ENCODE data around the gene RNPEP. TPM values are rescaled to one million over a fixed set of nuclear protein-coding genes. Genes with fewer than 3 reads are reported as not detected.

The RNPEP gene
- total RNA-seq, 1 experiment from 2014 or later = 99.8 TPM

DNA sequence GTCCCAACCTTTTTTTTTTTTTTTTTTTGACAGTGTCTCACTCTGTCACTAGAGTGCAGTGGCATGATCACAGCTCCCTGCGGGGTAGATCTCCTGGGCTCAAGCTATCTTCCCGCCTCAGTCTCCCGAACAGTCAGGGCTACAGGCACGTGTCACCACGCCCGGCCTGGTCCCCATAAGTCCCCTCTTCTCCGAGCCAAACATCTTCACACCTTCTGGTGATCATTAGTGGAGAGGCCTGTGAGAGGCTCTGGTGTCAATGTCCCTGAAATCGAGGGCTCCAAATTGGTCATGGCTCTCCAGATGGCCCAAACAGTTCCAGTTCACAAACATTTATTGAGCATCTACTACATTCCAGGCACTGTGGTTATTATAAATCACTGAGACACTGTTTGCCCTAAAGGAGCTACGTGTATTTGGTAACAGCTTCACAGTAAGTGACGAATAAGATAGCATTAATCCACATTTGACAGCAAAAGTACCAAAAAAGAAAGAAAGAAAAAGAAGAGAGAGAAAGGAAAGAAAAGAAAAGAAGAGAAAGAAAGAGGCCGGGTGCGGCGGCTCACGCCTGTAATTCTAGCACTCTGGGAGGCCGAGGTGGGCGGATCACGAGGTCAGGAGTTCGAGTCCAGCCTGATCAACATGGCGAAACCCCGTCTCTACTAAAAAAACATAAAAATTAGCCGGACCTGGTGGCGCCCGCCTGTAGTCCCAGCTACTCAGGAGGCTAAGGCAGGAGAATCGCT, 28.0 kb upstream of the RNPEP start:
- Histone ChIP-seq H3K9me3 (ENCODE audit: control insufficient read depth, insufficient read depth, low read depth, low read length) (no peaks in the 10 kb centered on the region), H3K27me3 (ENCODE audit: control insufficient read depth, insufficient read depth, low read length) (no peaks in the 10 kb centered on the region), H3K4me1 (ENCODE audit: control insufficient read depth, insufficient read depth, low read length) (peaks cover 4% of the 10 kb centered on the region), H3K27ac (ENCODE audit: low read length) (peak overlapping the region; percentile 97), H3K36me3 (ENCODE audit: control insufficient read depth, insufficient read depth, low read length) (peaks cover 23% of the 10 kb centered on the region), H3K4me3 (ENCODE audit: low read depth in 2 of 2, low read length in 2 of 2) (peak overlapping the region; percentile 97 to 99)
- POLR2A ChIA-PET = interaction anchor here (0.6 to 1.0 kb wide), 5 partner anchors 9 to 404 kb away, joined by 3 to 14 read pairs (median 3); no protein-coding TSS in a partner anchor
- ATAC-seq (no peak), DNase-seq (ENCODE audit: low read depth, low spot score) (no peak)
- TF ChIP-seq SIN3A (IDR thresholded peaks at IDR 0.05; ENCODE audit: borderline replicate concordance, insufficient read depth, low read depth, low read length) = no peak
- TF ChIP-seq, protein P1, sequence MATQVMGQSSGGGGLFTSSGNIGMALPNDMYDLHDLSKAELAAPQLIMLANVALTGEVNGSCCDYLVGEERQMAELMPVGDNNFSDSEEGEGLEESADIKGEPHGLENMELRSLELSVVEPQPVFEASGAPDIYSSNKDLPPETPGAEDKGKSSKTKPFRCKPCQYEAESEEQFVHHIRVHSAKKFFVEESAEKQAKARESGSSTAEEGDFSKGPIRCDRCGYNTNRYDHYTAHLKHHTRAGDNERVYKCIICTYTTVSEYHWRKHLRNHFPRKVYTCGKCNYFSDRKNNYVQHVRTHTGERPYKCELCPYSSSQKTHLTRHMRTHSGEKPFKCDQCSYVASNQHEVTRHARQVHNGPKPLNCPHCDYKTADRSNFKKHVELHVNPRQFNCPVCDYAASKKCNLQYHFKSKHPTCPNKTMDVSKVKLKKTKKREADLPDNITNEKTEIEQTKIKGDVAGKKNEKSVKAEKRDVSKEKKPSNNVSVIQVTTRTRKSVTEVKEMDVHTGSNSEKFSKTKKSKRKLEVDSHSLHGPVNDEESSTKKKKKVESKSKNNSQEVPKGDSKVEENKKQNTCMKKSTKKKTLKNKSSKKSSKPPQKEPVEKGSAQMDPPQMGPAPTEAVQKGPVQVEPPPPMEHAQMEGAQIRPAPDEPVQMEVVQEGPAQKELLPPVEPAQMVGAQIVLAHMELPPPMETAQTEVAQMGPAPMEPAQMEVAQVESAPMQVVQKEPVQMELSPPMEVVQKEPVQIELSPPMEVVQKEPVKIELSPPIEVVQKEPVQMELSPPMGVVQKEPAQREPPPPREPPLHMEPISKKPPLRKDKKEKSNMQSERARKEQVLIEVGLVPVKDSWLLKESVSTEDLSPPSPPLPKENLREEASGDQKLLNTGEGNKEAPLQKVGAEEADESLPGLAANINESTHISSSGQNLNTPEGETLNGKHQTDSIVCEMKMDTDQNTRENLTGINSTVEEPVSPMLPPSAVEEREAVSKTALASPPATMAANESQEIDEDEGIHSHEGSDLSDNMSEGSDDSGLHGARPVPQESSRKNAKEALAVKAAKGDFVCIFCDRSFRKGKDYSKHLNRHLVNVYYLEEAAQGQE (IDR thresholded peaks at IDR 0.05; ENCODE audit: insufficient read depth in 1 of 2, low read depth in 2 of 2, low read length in 1 of 2) = no peak
- intact Hi-C loops (cut with micrococcal nuclease; ENCODE audit: unreplicated experiment) (no loop called here), in situ Hi-C loops (cut with HindIII; ENCODE audit: low pct_unique_long_range_greater_than_20kb, low sequenced_read_pairs) (no loop called here)
- BruUV-seq (replicated peaks) = TSS peak; percentile 98
- CTCF ChIA-PET = interaction anchor here (0.6 to 0.7 kb wide), 4 partner anchors 18 to 234 kb away, joined by 3 to 12 read pairs (median 6); no protein-coding TSS in a partner anchor

DNA sequence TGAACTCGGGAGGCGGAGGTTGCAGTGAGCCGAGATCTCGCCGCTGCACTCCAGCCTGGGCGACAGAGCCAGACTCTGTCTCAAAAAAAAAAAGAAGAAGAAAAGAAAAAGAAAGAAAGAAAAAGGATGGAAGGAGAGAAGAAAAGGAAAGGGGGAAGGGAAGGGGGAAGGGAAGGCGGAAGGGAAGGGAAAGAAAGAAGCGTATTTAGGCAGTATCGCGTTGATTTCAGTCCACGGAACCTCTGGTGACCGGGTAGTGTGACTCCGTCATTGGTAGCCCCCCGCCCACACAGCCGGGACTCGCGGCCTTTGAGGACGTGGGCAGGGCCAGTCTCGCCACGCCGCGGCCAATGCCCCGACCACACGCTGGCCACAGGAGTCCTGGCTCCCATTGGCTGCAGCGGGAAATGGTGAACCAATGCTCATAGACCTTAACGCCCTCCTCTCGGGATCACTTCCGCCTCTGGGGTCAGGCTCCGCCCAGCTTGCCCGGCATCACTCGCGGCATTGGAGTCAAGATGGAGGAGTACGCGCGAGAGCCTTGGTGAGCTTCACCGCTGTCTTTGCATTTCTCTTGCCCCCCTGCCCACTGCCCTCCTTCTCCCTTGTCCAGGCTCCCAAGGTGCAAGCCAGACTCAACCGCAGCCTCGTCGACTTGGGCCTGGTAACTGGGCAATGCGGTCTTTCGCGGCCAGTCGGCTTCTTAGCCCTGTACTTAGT, 27.3 kb upstream of the RNPEP start, which contains the start of gene TIMM17A:
TSS of gene TIMM17A (plus strand) at position 495 of the 720 bp plus-strand sequence. CDS start at position 519, 24 bp downstream.
- peak; percentile 100 for ATAC-seq
- DNase-seq (ENCODE audit: low read depth, low spot score) = peak; percentile 92
- peak within 1 kb of the TSS; percentile 97 for H3K27ac ChIP-seq (ENCODE audit: low read length)
- intact Hi-C loops (cut with micrococcal nuclease; ENCODE audit: unreplicated experiment) (no loop called here), in situ Hi-C loops (cut with HindIII; ENCODE audit: low pct_unique_long_range_greater_than_20kb, low sequenced_read_pairs) (no loop called here)
- ChIA-PET CTCF (interaction anchor here (0.6 to 0.7 kb wide), 2 partner anchors 17 to 28 kb away, joined by 5 to 6 read pairs; no protein-coding TSS in a partner anchor), POLR2A (interaction anchor here (0.7 to 1.0 kb wide), 3 partner anchors 9 to 163 kb away, joined by 3 to 14 read pairs (median 4); no protein-coding TSS in a partner anchor)
- peak within 1 kb of the TSS; percentile 97 to 99 for H3K4me3 ChIP-seq (ENCODE audit: low read depth in 2 of 2, low read length in 2 of 2)
- H3K36me3 ChIP-seq (ENCODE audit: control insufficient read depth, insufficient read depth, low read length) = peaks cover 23% of the 10 kb centered on the region
- no peaks in the 10 kb centered on the region for H3K27me3 ChIP-seq (ENCODE audit: control insufficient read depth, insufficient read depth, low read length)
- peak; percentile 90 for TF ChIP-seq SIN3A (IDR thresholded peaks at IDR 0.05; ENCODE audit: borderline replicate concordance, insufficient read depth, low read depth, low read length)
- TF ChIP-seq, protein P2, sequence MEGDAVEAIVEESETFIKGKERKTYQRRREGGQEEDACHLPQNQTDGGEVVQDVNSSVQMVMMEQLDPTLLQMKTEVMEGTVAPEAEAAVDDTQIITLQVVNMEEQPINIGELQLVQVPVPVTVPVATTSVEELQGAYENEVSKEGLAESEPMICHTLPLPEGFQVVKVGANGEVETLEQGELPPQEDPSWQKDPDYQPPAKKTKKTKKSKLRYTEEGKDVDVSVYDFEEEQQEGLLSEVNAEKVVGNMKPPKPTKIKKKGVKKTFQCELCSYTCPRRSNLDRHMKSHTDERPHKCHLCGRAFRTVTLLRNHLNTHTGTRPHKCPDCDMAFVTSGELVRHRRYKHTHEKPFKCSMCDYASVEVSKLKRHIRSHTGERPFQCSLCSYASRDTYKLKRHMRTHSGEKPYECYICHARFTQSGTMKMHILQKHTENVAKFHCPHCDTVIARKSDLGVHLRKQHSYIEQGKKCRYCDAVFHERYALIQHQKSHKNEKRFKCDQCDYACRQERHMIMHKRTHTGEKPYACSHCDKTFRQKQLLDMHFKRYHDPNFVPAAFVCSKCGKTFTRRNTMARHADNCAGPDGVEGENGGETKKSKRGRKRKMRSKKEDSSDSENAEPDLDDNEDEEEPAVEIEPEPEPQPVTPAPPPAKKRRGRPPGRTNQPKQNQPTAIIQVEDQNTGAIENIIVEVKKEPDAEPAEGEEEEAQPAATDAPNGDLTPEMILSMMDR (IDR thresholded peaks at IDR 0.05) = no peak
- peak; percentile 99 for TF ChIP-seq POLR2AphosphoS5 (IDR thresholded peaks at IDR 0.05; ENCODE audit: low read depth, low read length)
- peak; percentile 74; the same call in 1 of the 2 replicates for TF ChIP-seq TCF7L2 (IDR thresholded peaks at IDR 0.05; ENCODE audit: low read depth, low read length)
- TF ChIP-seq, protein P1 (IDR thresholded peaks at IDR 0.05; ENCODE audit: insufficient read depth in 1 of 2, low read depth in 2 of 2, low read length in 1 of 2) = peak in 1 of 2 experiments; percentile 69; a peak in 1 of 4 replicates
- no peaks in the 10 kb centered on the region for H3K9me3 ChIP-seq (ENCODE audit: control insufficient read depth, insufficient read depth, low read depth, low read length)
- BruUV-seq (replicated peaks) = no TSS peak
- peaks cover 4% of the 10 kb centered on the region for H3K4me1 ChIP-seq (ENCODE audit: control insufficient read depth, insufficient read depth, low read length)

Data from Panc1 (cell line).